ENCODE data around the gene SEMA5A. TPM values are rescaled to one million over a fixed set of nuclear protein-coding genes. Genes with fewer than 3 reads are reported as not detected.

SEMA5A gene
- total RNA-seq, 6 experiments from 2014 or later = 3.1 to 12.6 (median 5.7) TPM

GRCh38 chr5:9390113-9390512 lies 155.8 kb downstream of the SEMA5A start:
- intact Hi-C loops (cut with DNase I) = no loop called here
- ATAC-seq (no peak), DNase-seq (no peak)
- TF ChIP-seq POLR2A (IDR thresholded peaks at IDR 0.05) = no peak
- TF ChIP-seq CTCF (IDR thresholded peaks at IDR 0.05) = no peak
- no peaks in the 10 kb centered on the region for H3K9me3 ChIP-seq
- H3K36me3 ChIP-seq = no peaks in the 10 kb centered on the region
- no peaks in the 10 kb centered on the region for H3K4me1 ChIP-seq
- H3K27me3 ChIP-seq = no peaks in the 10 kb centered on the region
- no peak overlapping the region for H3K4me3 ChIP-seq
- 44% methylated on average over 1 of the region's 1 CpG for WGBS (ENCODE audit: insufficient coverage, low coverage, low lambda C conversion rate, missing lambda C conversion rate)
- H3K27ac ChIP-seq = no peak overlapping the region

- 31% methylated on average over 5 of the region's 5 CpGs for WGBS (ENCODE audit: insufficient coverage, low coverage, low lambda C conversion rate, missing lambda C conversion rate)
- intact Hi-C loops (cut with DNase I) = no loop called here
- no peak for TF ChIP-seq POLR2A (IDR thresholded peaks at IDR 0.05)
- no peak for TF ChIP-seq CTCF (IDR thresholded peaks at IDR 0.05)
- Histone ChIP-seq H3K4me3 (no peak overlapping the region), H3K27me3 (no peaks in the 10 kb centered on the region), H3K36me3 (no peaks in the 10 kb centered on the region), H3K27ac (peak overlapping the region in 1 of 3 donors; percentile 34), H3K4me1 (no peaks in the 10 kb centered on the region), H3K9me3 (no peaks in the 10 kb centered on the region)
- ATAC-seq = peak; percentile 81 to 93 (median 86)
- no peak for DNase-seq
Observed at GRCh38 chr5:9388941-9389674, 156.8 kb downstream of the SEMA5A start.

- H3K4me3 ChIP-seq = no peak overlapping the region
- 87% methylated on average over 3 of the region's 3 CpGs for WGBS (ENCODE audit: insufficient coverage, low coverage, low lambda C conversion rate, missing lambda C conversion rate)
- H3K27me3 ChIP-seq = no peaks in the 10 kb centered on the region
- H3K27ac ChIP-seq = no peak overlapping the region
- intact Hi-C loops (cut with DNase I) = no loop called here
- H3K36me3 ChIP-seq = no peaks in the 10 kb centered on the region
- DNase-seq (no peak), ATAC-seq (no peak)
- TF ChIP-seq CTCF (IDR thresholded peaks at IDR 0.05) (no peak), POLR2A (IDR thresholded peaks at IDR 0.05) (no peak)
- no peaks in the 10 kb centered on the region for H3K4me1 ChIP-seq
- H3K9me3 ChIP-seq = no peaks in the 10 kb centered on the region
Observed at GRCh38 chr5:9387879-9388278, 158.0 kb downstream of the SEMA5A start.

- Histone ChIP-seq H3K27me3 (no peaks in the 10 kb centered on the region), H3K4me3 (no peak overlapping the region), H3K4me1 (no peaks in the 10 kb centered on the region), H3K27ac (no peak overlapping the region), H3K9me3 (no peaks in the 10 kb centered on the region), H3K36me3 (no peaks in the 10 kb centered on the region)
- DNase-seq (no peak), ATAC-seq (no peak)
- WGBS (ENCODE audit: insufficient coverage, low coverage, low lambda C conversion rate, missing lambda C conversion rate) = 74% methylated on average over 4 of the region's 4 CpGs
- intact Hi-C loops (cut with DNase I) = no loop called here
- TF ChIP-seq CTCF (IDR thresholded peaks at IDR 0.05) (no peak), POLR2A (IDR thresholded peaks at IDR 0.05) (no peak)
Observed at GRCh38 chr5:9386945-9387344, 158.9 kb downstream of the SEMA5A start.
